Subcutaneous adipose tissue (tissue), 4 donors: ENCODE results near the gene MSN. TPM values are rescaled to one million over a fixed set of nuclear protein-coding genes. Genes with fewer than 3 reads are reported as not detected.

Source experiments
- CTCF ChIP-seq: fragments of 450-650 bp; IDR thresholded peaks from one replicate; pipeline ENCODE4 v1.5.1; 2016; ENCODE audit warnings: low read depth, mild to moderate bottlenecking, control low read depth, antibody characterized with exemption, moderate library complexity
- total RNA-seq, 4 donors: library from RNA; depleted of rRNA; stranded (reverse); fragments of >200 nt; gene quantifications; one replicate each; pipeline ENCODE4 v1.1.0, GENCODE V29; 2016

Gene MSN
- total RNA-seq = 100 to 1,000 TPM; 126 to 215 (median 203) TPM

- TF ChIP-seq CTCF = no peak
Observed at GRCh38 chrX:65667503-65668376, at the start of gene MSN. Gene MSN (plus strand): TSS chrX:65667654. CDS start chrX:65667842, 188 bp downstream.

- TF ChIP-seq CTCF = no peak
Observed at GRCh38 chrX:65630771-65631170, 36.7 kb upstream of the MSN start.

DNA sequence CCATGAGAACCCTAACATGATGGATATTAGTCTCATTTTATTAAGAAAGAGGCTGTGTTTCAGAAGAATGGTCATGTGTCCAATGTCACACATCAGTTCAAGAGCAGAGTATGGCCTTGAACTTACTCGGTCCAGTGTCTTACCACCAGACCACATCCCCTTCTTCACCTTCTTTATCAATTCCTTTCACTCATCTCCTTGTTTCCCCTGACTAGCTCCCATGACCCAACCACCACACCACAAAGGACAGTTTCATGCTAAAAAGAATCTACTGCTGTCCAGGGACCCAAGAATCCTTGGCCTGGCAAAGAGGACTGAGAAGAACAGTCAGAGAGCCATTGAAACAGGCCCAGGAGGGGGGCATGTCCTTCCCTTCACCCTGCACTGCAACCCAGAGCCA, 33.6 kb upstream of the MSN start:
- TF ChIP-seq CTCF = no peak

DNA sequence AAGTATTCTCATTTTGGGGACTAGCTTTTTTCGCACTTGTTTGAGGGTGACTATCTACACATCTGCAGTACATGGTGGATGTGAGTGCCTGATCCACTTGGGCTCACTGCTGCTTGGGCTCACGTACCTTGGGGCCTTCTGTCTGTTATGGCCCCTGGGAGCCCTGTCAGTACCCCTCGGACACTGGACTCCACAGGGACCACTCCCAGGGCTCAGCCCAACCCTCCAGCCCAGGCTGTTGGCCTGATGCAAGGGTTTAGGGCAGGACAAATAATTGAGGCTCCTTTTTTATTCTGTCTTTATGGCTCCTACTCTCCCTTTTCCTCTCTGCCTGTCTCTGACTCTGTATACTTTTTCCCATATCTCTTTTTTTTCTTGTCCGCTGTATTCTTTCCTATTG, 32.7 kb upstream of the MSN start:
- no peak for TF ChIP-seq CTCF

DNA sequence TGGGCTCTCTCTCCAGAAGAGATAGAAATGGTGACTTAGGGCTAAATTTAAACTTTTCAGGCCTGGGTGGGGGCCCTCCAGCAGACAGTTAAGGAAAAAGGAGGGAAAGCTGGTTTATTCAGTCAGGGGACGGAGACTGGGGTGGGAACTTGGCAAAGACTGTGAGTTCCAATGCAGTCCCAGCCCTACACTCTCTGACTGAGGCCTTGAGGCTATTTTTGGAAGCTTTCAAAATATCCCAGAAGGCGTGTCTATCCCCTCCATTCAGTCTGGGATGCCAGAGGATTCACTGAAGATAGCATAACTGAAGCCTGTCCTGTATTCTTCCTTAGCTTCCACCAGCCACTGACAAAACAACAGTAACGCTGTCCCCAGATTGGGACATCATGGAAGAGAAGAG, 32.1 kb upstream of the MSN start:
- no peak for TF ChIP-seq CTCF

- no peak for TF ChIP-seq CTCF
Observed at GRCh38 chrX:65635822-65636221, 31.6 kb upstream of the MSN start.

DNA sequence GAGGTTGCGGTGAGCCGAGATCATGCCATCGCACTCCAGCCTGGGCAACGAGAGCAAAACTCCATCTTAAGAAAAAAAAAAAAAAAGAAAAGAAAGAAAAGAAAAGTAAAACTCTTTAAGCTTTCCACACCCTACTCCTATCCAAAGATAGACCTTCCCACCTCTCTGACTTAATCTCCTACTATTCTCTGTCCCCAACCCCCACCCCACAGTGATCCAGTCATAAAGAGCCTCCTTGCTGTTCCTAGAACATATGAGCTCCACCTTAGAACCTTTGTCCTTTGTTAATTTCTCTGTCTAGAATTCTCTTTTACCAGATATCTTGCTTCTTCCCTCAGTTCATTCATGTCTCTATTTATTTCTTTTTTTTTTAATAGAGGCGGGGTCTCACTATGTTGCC, 30.1 kb upstream of the MSN start:
- TF ChIP-seq CTCF = no peak
